ENCODE measurements around the gene POLN.
"Not testable (repeated sequence)": the region's sequence is repeated elsewhere in the genome, so short reads cannot be mapped to it uniquely, and the experiment has no call there.

Gene POLN

DNA sequence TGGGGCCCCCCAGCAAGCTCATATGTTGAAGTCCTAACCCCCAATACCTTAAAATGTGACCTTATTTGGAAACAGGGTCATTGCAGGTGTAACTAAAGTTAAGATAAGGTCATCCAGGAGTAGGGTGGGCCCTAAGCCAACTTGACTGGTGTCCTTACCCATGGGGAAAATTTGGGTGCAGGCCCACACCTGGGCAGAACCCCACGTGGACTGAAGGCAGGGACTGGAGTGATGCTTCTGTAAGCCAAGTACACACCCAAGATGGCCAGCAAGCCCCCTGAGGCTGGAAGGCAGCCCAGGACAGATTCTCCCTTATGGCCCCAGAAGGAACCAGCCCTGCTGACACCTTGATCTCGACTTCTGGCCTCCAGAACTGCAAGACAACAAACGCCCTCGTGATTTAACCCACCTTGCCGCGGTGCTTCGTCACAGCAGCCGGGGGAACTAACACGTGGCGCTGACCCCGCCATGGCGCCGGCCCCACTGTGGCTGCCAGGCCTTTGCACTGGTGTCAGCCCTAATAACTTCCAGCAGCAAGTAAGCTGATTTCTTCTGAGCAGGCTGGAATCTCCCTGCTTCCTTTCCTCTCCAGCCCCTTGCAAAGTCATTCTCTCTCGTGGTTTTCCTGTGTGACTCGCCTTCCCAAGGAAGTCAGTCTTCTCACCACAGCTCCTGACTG lies 43.2 kb upstream of the POLN start:
- Histone ChIP-seq H3K36me3 (ENCODE audit: control insufficient read depth in 2 of 2, insufficient read depth in 2 of 2, low read length in 2 of 2) (no peaks in the 10 kb centered on the region), H3K27ac (ENCODE audit: low read length) (no peak overlapping the region)

DNA sequence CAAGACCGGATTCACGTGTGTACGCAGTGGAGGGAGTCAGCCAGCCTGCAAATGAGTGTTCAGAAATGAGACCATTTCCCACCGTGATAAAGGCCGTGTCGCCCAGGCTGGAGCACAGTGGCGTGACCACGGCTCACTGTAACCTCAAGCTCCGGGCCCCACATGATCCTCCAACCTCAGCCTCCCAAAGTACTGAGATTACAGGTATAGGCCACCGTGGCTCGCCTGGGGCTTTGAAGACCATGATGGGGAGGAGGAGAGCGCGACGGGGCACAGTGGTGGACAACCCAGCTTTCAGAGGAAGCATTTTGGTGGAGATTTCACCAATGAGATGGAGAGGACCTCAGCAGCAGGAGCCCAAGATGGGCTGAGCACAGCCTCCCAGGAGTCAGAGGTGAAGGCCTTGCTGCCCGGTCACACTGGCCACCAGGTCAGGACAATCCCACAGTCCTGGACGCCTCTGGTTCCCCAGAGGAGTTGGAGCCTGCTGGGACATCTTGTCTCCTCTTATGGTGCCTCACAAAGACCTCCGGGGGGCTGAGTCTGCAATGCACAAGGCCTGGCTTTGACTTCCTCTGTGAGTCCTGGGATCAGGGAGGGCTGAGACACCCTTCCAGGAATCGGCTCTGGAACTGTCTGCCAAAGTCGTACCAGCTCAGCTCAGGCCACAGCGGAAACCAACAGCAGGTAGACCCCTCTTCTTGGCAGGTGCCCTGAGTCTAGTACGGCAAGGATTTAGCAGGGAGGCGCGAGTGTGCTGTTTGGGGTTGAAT lies 42.4 kb upstream of the POLN start:
- Histone ChIP-seq H3K27me3 (ENCODE audit: control insufficient read depth in 1 of 2, insufficient read depth in 2 of 2, low read length in 2 of 2) (no peaks in the 10 kb centered on the region), H3K9me3 (ENCODE audit: control insufficient read depth in 2 of 2, low read length in 2 of 2) (no peaks in the 10 kb centered on the region), H3K36me3 (ENCODE audit: control insufficient read depth in 2 of 2, insufficient read depth in 2 of 2, low read length in 2 of 2) (no peaks in the 10 kb centered on the region), H3K27ac (ENCODE audit: low read length) (no peak overlapping the region), H3K4me1 (ENCODE audit: control insufficient read depth, insufficient read depth, low read length) (no peaks in the 10 kb centered on the region), H3K4me3 (ENCODE audit: low read length in 2 of 2) (no peak overlapping the region), H3K9ac (ENCODE audit: low read length in 2 of 2) (no peak overlapping the region)

More for the DNA sequence above, 43.2 kb upstream of the POLN start:
- no peak overlapping the region for H3K4me3 ChIP-seq (ENCODE audit: low read length in 2 of 2)
- no peaks in the 10 kb centered on the region for H3K4me1 ChIP-seq (ENCODE audit: control insufficient read depth, insufficient read depth, low read length)
- H3K9ac ChIP-seq (ENCODE audit: low read length in 2 of 2), result no peak overlapping the region
- no peaks in the 10 kb centered on the region for H3K27me3 ChIP-seq (ENCODE audit: control insufficient read depth in 1 of 2, insufficient read depth in 2 of 2, low read length in 2 of 2)
- H3K9me3 ChIP-seq (ENCODE audit: control insufficient read depth in 2 of 2, low read length in 2 of 2), result no peaks in the 10 kb centered on the region

- Histone ChIP-seq H3K9me3 (ENCODE audit: control insufficient read depth in 2 of 2, low read length in 2 of 2) (no peaks in the 10 kb centered on the region), H3K4me1 (ENCODE audit: control insufficient read depth, insufficient read depth, low read length) (no peaks in the 10 kb centered on the region), H3K36me3 (ENCODE audit: control insufficient read depth in 2 of 2, insufficient read depth in 2 of 2, low read length in 2 of 2) (no peaks in the 10 kb centered on the region), H3K27me3 (ENCODE audit: control insufficient read depth in 1 of 2, insufficient read depth in 2 of 2, low read length in 2 of 2) (no peaks in the 10 kb centered on the region), H3K27ac (ENCODE audit: low read length) (no peak overlapping the region), H3K9ac (ENCODE audit: low read length in 2 of 2) (no peak overlapping the region), H3K4me3 (ENCODE audit: low read length in 2 of 2) (no peak overlapping the region)
These were observed 41.3 kb upstream of the POLN start for GRCh38 chr4:2283199-2283711.

DNA sequence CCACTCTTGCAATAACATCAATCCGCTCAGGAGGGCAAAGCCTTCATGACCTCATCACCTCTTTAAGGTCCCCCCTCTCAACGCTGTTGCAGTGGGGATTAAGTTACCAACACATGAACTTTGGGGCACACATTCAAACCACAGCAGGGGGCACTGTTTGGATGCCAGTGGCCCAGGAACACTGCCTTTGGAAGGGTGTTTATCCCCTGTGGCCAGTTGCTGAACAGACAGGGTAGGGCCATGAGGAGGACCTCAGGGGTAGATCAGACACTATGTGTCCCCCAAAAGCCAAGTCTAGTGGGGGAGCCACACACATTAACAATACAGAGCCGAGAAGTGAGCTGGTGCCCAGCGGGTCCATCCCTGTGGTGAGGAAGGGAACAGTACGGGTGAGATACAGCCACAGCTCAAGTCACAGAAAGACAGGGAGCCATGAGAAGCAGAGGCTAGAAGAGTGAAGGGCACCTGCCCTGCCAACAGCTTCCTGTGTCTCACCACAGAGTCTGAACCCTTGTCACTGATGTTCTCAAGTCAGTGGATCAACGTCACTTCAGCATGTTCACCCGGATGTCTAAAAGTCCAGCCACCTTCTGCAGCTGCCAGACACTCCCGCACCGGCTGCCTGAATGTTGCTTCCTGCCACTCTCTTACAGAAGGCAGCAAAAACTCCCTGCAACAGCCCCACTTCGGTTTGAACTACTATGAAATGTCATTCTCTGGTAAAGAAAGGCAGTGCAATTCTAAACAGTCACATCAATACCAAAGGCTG lies 39.8 kb upstream of the POLN start:
- H3K4me3 ChIP-seq (ENCODE audit: low read length in 2 of 2), result no peak overlapping the region
- H3K9ac ChIP-seq (ENCODE audit: low read length in 2 of 2), result no peak overlapping the region
- no peak overlapping the region for H3K27ac ChIP-seq (ENCODE audit: low read length)

GRCh38 chr4:2280531-2281300 lies 38.8 kb upstream of the POLN start:
- Histone ChIP-seq H3K36me3 (ENCODE audit: control insufficient read depth in 2 of 2, insufficient read depth in 2 of 2, low read length in 2 of 2) (no peaks in the 10 kb centered on the region), H3K4me1 (ENCODE audit: control insufficient read depth, insufficient read depth, low read length) (no peaks in the 10 kb centered on the region), H3K27me3 (ENCODE audit: control insufficient read depth in 1 of 2, insufficient read depth in 2 of 2, low read length in 2 of 2) (no peaks in the 10 kb centered on the region), H3K9me3 (ENCODE audit: control insufficient read depth in 2 of 2, low read length in 2 of 2) (no peaks in the 10 kb centered on the region), H3K4me3 (ENCODE audit: low read length in 2 of 2) (no peak overlapping the region), H3K27ac (ENCODE audit: low read length) (no peak overlapping the region), H3K9ac (ENCODE audit: low read length in 2 of 2) (no peak overlapping the region)

More for the DNA sequence above, 39.8 kb upstream of the POLN start:
- Histone ChIP-seq H3K4me1 (ENCODE audit: control insufficient read depth, insufficient read depth, low read length) (no peaks in the 10 kb centered on the region), H3K27me3 (ENCODE audit: control insufficient read depth in 1 of 2, insufficient read depth in 2 of 2, low read length in 2 of 2) (no peaks in the 10 kb centered on the region), H3K36me3 (ENCODE audit: control insufficient read depth in 2 of 2, insufficient read depth in 2 of 2, low read length in 2 of 2) (no peaks in the 10 kb centered on the region), H3K9me3 (ENCODE audit: control insufficient read depth in 2 of 2, low read length in 2 of 2) (no peaks in the 10 kb centered on the region)

DNA sequence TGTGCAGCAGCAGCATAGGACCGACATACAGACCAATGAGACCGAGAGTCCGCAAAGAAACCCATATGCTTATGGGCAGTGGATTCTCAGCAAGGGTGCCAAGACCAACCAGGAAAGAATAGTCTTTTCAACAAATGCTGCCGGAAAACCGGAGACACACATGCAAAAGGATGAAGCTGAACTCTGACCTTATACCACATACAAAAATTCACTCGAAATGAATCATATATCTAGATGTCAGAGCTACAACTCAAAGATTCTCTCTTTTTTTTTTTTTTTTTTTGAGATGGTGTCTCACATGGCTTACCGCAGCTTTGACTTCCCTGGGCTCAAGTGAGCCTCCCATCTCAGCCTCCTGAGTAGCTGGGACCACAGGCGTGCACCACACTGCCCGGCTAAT lies 36.0 kb upstream of the POLN start:
- H3K4me1 ChIP-seq (ENCODE audit: control insufficient read depth, insufficient read depth, low read length), result no peaks in the 10 kb centered on the region

GRCh38 chr4:2276581-2277325 lies 34.8 kb upstream of the POLN start:
- H3K9me3 ChIP-seq (ENCODE audit: control insufficient read depth in 2 of 2, low read length in 2 of 2), result no peaks in the 10 kb centered on the region
- no peak overlapping the region for H3K9ac ChIP-seq (ENCODE audit: low read length in 2 of 2)
- H3K27ac ChIP-seq (ENCODE audit: low read length), result no peak overlapping the region
- no peak overlapping the region for H3K4me3 ChIP-seq (ENCODE audit: low read length in 2 of 2)
- peaks cover 0 to 2% of the 10 kb centered on the region in 2 donors for H3K36me3 ChIP-seq (ENCODE audit: control insufficient read depth in 2 of 2, insufficient read depth in 2 of 2, low read length in 2 of 2)
- H3K27me3 ChIP-seq (ENCODE audit: control insufficient read depth in 1 of 2, insufficient read depth in 2 of 2, low read length in 2 of 2), result no peaks in the 10 kb centered on the region
- H3K4me1 ChIP-seq (ENCODE audit: control insufficient read depth, insufficient read depth, low read length), result no peaks in the 10 kb centered on the region

More for the DNA sequence above, 36.0 kb upstream of the POLN start:
- Histone ChIP-seq H3K36me3 (ENCODE audit: control insufficient read depth in 2 of 2, insufficient read depth in 2 of 2, low read length in 2 of 2) (no peaks in the 10 kb centered on the region), H3K27me3 (ENCODE audit: control insufficient read depth in 1 of 2, insufficient read depth in 2 of 2, low read length in 2 of 2) (no peaks in the 10 kb centered on the region), H3K27ac (ENCODE audit: low read length) (no peak overlapping the region), H3K9me3 (ENCODE audit: control insufficient read depth in 2 of 2, low read length in 2 of 2) (no peaks in the 10 kb centered on the region), H3K4me3 (ENCODE audit: low read length in 2 of 2) (no peak overlapping the region), H3K9ac (ENCODE audit: low read length in 2 of 2) (no peak overlapping the region)

- no peak overlapping the region for H3K9ac ChIP-seq (ENCODE audit: low read length in 2 of 2)
- no peaks in the 10 kb centered on the region for H3K27me3 ChIP-seq (ENCODE audit: control insufficient read depth in 1 of 2, insufficient read depth in 2 of 2, low read length in 2 of 2)
- no peaks in the 10 kb centered on the region for H3K4me1 ChIP-seq (ENCODE audit: control insufficient read depth, insufficient read depth, low read length)
- no peaks in the 10 kb centered on the region for H3K9me3 ChIP-seq (ENCODE audit: control insufficient read depth in 2 of 2, low read length in 2 of 2)
- H3K4me3 ChIP-seq (ENCODE audit: low read length in 2 of 2), result no peak overlapping the region
- peaks cover 0 to 2% of the 10 kb centered on the region in 2 donors for H3K36me3 ChIP-seq (ENCODE audit: control insufficient read depth in 2 of 2, insufficient read depth in 2 of 2, low read length in 2 of 2)
- H3K27ac ChIP-seq (ENCODE audit: low read length), result no peak overlapping the region
These were observed 33.8 kb upstream of the POLN start for GRCh38 chr4:2275546-2276251.

- H3K9ac ChIP-seq (ENCODE audit: low read length in 2 of 2); H3K36me3 ChIP-seq (ENCODE audit: control insufficient read depth in 2 of 2, insufficient read depth in 2 of 2, low read length in 2 of 2); H3K4me3 ChIP-seq (ENCODE audit: low read length in 2 of 2); H3K9me3 ChIP-seq (ENCODE audit: control insufficient read depth in 2 of 2, low read length in 2 of 2); H3K4me1 ChIP-seq (ENCODE audit: control insufficient read depth, insufficient read depth, low read length); H3K27ac ChIP-seq (ENCODE audit: low read length); H3K27me3 ChIP-seq (ENCODE audit: control insufficient read depth in 1 of 2, insufficient read depth in 2 of 2, low read length in 2 of 2): not testable (repeated sequence)
These were observed 33.1 kb upstream of the POLN start for GRCh38 chr4:2275044-2275397.
